Stomach smooth muscle (tissue), 2 donors: ENCODE data around the gene PNKP.

Experiments used
- H3K27ac ChIP-seq: one replicate; pipeline ENCODE4 v1.7.0; 2013; ENCODE audit warnings: mild to moderate bottlenecking, low read length, inconsistent platforms
- H3K27me3 ChIP-seq, 2 donors: one replicate each; pipeline ENCODE4 v1.7.0; 2013; ENCODE audit warnings: low read length in 2 of 2; ENCODE audit not compliant: insufficient read depth in 2 of 2, control insufficient read depth in 1 of 2
- H3K36me3 ChIP-seq, 2 donors: one replicate each; pipeline ENCODE4 v1.7.0; 2013; ENCODE audit warnings: low read length in 2 of 2; ENCODE audit not compliant: control insufficient read depth in 2 of 2, insufficient read depth in 2 of 2
- H3K4me1 ChIP-seq: one replicate; pipeline ENCODE4 v1.7.0; 2013; ENCODE audit warnings: low read length; ENCODE audit not compliant: control insufficient read depth, insufficient read depth
- H3K4me3 ChIP-seq, 2 donors: one replicate each; pipeline ENCODE4 v1.7.0; 2013; ENCODE audit warnings: low read length in 2 of 2
- H3K9ac ChIP-seq, 2 donors: one replicate each; pipeline ENCODE4 v1.7.0; 2013; ENCODE audit warnings: low read length in 2 of 2, mild to moderate bottlenecking in 1 of 2
- H3K9me3 ChIP-seq, 2 donors: one replicate each; pipeline ENCODE4 v1.7.0; 2013; ENCODE audit warnings: low read length in 2 of 2; ENCODE audit not compliant: control insufficient read depth in 2 of 2
- donor health status: healthy.
- donor health status: Pancreatic carcinoma.

Gene PNKP

DNA sequence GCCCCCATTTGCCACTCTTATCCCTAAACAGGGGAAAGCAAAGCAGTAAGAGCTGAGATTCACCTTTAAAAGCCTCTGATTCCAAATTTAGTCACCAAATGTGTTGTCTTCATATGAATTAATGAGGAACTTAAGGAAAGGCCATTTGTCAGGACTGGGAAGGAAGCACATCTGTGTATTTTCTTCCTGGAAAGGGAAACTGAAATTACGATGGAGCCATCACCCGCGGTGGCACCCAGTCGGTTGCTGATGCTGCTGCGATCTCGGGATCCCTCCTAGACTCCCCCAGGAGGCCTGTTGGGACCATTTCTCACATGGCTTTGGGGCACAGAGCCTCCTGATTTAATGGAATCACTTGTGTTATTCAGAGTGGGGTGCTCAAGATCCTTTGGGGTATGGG lies 36.8 kb upstream of the PNKP start:
- H3K9ac ChIP-seq = no peak overlapping the region
- H3K4me3 ChIP-seq = no peak overlapping the region
- H3K4me1 ChIP-seq = no peaks in the 10 kb centered on the region
- H3K27me3 ChIP-seq = no peaks in the 10 kb centered on the region
- H3K27ac ChIP-seq = no peak overlapping the region
- no peaks in the 10 kb centered on the region for H3K9me3 ChIP-seq
- H3K36me3 ChIP-seq = peaks cover 12 to 23% of the 10 kb centered on the region in 2 donors

DNA sequence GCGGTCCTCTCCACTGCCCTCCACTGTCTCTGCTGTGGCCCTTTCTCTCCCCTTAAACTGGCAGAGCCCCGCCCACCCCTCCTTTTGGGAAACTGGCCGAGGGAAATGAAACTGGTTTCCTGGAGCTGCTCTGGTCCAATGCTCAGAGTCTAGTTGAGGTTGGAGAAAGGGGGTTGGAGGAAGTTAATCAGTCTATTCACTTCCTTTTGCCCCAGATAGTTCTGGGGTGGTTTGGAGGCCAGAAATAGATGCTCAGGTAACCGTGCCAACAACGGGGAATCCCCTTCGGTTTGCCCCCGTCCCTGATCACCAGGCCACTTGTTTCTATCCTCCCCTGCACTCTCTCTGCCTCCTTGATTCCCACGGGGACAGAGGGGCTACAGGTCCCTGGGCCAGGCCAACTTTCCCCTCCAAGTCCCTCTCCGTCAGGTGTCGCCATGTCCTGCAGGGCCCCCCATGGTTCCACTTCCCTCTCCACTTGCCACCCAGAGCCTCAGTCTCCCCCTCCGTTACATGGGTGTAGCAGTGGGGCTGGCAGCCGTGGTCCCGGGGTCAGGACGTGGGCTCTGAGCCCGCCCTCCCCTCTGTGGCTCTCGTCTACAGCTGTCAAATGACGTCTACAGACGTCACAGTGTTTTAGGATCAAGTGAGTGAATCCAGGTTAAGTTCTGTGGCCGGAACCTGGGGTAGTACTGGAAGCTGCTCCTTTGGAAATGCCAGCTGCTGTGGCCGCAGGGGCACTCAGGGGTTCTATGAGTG lies 29.7 kb upstream of the PNKP start, which contains the start of gene IL4I1:
IL4I1 (minus strand) TSS at position 25 of the 759 bp plus-strand sequence. CDS start 727 bp downstream, outside the sequence.
- Histone ChIP-seq H3K4me1 (peaks cover 13% of the 10 kb centered on the region), H3K27me3 (peaks cover 0 to 4% of the 10 kb centered on the region in 2 donors), H3K4me3 (peak within 1 kb of the TSS in 1 of 2 donors; percentile 3), H3K36me3 (no peaks in the 10 kb centered on the region), H3K9me3 (no peaks in the 10 kb centered on the region), H3K9ac (no peak within 1 kb of the TSS), H3K27ac (no peak within 1 kb of the TSS)

DNA sequence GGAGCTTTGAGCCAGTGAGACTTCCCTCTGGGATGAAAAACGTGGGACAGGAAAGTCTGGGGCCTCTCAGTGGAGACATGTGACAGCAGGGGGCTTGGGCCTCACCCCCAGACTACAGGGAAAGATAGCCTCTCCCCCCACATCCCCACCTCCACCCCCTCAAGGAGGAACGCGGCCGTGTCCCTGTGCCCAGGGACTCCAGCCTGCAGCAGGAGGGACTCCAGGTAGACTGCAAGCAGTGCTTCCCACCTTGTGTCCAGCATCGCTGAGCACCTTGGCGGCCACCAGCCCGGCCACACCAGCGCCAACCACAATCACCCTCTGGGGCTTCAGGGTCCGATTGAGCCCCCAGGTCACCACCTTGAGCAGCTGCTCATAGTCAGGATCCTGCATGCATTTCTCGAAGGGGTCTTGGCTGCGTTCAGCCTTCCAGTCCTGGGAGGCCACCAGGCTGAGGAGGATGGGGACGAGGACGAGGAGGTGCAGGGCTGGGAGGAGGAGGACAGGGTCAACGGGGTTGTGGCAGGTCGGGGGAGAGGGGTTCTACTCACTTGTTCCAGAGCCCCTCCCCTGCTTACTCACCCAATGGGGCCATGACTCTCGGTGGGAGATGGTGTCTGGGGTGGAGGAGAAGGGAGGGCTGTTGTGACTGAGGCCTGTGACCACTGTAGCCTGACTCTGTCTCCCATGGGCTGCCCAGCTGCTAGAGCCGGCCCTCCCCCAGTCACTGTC lies 28.4 kb upstream of the PNKP start:
- no peaks in the 10 kb centered on the region for H3K9me3 ChIP-seq

DNA sequence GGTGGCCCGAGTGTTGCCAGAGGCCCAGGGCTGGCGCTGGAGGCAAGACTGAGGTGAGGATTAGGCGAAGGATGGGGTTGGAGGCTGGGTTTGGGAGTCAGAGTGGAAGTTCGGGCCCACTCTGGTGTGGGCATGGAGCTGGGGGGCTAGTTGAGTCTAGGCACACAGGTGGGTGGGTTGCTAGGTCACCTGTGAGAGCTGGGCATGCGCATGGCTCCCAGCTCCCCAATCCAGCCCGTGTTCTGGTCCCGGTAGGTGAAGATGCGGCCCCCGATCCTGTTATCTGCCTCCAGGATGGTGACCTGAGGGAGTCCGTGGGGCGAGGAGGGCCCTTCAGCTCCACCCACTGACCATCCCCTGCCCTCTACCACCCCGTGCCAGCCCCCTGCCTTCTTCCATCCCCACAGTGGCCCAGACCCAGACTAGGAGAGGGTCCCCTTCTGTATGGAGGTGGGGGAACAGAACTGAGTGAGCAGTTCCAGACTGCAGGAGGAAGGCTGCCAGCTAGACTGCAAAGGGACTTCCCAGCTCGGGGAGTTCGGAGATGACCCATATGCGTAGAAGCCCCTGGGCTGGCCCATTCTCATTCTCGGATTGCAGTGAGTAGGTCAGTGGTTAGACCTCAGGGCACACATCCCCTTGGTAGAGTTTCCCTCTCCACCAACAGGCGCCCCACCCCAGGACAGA lies 27.6 kb upstream of the PNKP start:
- Histone ChIP-seq H3K27me3 (peaks cover 4 to 10% of the 10 kb centered on the region in 2 donors), H3K27ac (no peak overlapping the region), H3K4me3 (no peak overlapping the region), H3K9ac (no peak overlapping the region), H3K36me3 (no peaks in the 10 kb centered on the region), H3K9me3 (no peaks in the 10 kb centered on the region), H3K4me1 (peaks cover 17% of the 10 kb centered on the region)

More for the DNA sequence above, 28.4 kb upstream of the PNKP start:
- no peak overlapping the region for H3K27ac ChIP-seq
- H3K27me3 ChIP-seq = peaks cover 4 to 7% of the 10 kb centered on the region in 2 donors
- H3K4me3 ChIP-seq = no peak overlapping the region
- no peak overlapping the region for H3K9ac ChIP-seq
- H3K36me3 ChIP-seq = no peaks in the 10 kb centered on the region
- H3K4me1 ChIP-seq = peaks cover 13% of the 10 kb centered on the region

DNA sequence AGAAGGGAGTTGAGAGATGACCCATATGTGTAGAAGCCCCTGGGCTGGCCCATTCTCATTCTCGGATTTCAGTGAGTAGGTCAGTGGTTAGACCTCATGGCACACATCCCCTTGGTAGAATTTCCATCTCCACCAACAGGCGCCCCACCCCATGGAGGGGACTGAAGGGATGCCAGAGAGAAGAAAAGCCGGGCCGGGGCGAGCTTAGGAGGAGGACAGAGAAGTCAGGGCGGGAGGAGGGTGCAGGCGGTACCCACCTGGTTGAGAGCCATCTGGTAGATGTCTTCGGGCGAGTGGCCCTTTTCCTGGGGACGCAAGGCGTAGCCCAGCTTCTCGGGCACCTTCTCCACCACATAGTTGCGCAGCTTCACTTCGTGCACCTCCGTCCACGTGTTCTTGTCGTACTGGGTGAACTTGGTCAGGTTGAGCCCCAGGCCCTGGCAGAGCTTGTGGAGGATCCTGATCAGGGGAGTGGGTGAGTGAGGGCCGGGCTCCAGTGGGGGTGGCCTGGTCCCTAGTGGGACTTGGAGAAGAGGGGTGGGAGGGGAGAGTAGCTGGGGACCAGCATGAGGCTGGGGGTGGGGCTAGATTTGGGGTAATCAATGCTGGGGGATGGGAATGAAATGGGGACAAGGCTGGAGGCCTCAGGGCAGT lies 26.8 kb upstream of the PNKP start:
- Histone ChIP-seq H3K9ac (no peak overlapping the region), H3K27me3 (peaks cover 10 to 17% of the 10 kb centered on the region in 2 donors), H3K4me1 (peaks cover 19% of the 10 kb centered on the region), H3K4me3 (no peak overlapping the region), H3K36me3 (no peaks in the 10 kb centered on the region), H3K9me3 (no peaks in the 10 kb centered on the region), H3K27ac (no peak overlapping the region)

DNA sequence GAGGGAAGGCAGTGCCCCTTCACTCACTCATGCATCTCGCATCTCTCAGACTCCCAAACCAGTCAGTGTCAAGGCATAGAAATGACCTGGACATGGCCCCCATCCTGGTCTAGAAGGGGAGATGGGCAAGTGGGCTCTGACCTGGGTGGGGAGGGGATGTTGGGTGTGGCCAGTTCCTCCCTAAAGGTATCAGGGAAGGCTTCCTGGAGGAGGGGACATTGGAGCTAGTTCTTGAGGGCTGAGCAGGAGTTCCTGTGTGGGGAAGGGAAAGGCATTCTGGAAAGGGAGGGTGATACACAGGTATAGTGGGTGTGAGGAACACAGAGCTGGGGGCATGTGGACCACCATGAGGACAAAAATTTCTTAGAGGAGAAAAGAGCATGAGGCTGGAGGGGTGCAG lies 25.3 kb upstream of the PNKP start:
- H3K9me3 ChIP-seq = no peaks in the 10 kb centered on the region
- H3K27me3 ChIP-seq = peaks cover 10 to 17% of the 10 kb centered on the region in 2 donors
- H3K9ac ChIP-seq = no peak overlapping the region
- H3K4me3 ChIP-seq = no peak overlapping the region
- H3K36me3 ChIP-seq = peaks cover 0 to 3% of the 10 kb centered on the region in 2 donors
- peaks cover 18% of the 10 kb centered on the region for H3K4me1 ChIP-seq
- H3K27ac ChIP-seq = no peak overlapping the region

DNA sequence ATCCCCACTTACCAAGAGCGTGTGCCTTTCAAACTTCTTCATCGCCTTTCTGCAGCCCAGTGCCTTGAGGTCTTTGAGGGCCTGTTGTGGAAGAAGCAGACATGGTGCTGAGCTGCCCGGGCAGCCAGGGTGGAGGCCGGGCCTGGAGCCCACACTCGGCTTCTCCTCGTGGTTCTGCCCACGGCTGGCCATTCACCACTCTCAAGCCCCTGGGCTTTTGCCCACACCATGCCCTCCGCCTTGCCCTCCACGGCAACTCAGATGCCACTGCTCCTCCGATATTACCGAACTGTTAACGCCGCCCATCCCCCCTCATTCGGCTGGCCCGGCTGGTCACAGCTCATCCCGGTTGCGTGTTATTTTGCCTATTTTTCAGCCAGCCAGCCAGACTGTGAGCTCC lies 24.0 kb upstream of the PNKP start:
- Histone ChIP-seq H3K36me3 (peaks cover 0 to 3% of the 10 kb centered on the region in 2 donors), H3K4me1 (peaks cover 6% of the 10 kb centered on the region), H3K4me3 (no peak overlapping the region), H3K27ac (no peak overlapping the region), H3K9ac (no peak overlapping the region), H3K27me3 (peaks cover 10 to 17% of the 10 kb centered on the region in 2 donors), H3K9me3 (no peaks in the 10 kb centered on the region)

DNA sequence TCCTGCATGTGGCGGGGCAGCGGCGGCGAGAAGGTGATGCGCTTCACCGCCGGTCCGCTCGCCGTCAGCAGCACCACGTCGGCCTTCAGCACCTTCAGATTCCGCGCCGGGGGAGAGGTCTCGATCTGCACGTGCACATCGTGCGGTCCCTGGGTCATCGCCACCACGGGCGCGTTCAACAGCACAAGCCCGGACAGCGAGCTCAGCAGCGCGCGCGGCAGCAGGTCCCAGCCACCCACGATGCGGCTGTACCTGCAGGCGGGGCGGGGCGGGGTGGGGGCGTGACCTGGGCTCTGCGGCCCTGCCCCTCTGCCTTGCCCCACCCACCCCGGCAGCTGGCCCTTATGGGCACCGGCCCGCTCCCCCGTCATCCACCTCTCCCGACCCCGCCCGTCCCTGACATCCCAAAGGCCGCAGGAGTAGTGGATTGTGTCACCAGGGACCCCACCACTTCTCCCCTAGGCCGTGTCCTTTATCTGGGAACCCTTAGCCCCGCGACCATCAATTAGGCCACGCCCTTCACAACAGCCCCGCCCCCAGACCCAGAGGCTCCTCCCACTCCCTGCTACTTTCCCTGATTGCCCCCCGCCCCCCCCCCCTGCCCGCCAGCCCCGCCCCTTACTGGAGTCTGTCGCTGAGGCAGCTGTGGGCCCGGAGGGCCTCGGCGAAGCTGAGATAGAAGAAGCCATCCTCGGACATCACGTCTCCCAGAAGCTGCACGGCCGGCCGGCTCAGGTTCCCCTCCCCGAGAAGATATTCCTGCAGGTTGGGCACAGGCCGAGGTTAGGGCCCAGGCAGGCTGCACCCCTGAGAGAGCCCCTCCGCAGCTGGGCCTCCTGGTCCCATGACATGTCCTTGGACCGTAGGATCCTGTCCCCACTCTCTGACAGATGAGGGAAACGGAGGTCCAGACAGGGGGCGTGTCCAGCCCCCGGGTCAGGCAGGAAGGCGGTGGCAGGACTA lies 23.3 kb upstream of the PNKP start:
- H3K9me3 ChIP-seq = no peaks in the 10 kb centered on the region
- H3K36me3 ChIP-seq = peaks cover 0 to 6% of the 10 kb centered on the region in 2 donors
- H3K27me3 ChIP-seq = peaks cover 10 to 17% of the 10 kb centered on the region in 2 donors
- H3K4me1 ChIP-seq = peaks cover 6% of the 10 kb centered on the region
- H3K9ac ChIP-seq = no peak overlapping the region
- H3K27ac ChIP-seq = no peak overlapping the region
- peak overlapping the region in 1 of 2 donors; percentile 35 for H3K4me3 ChIP-seq

DNA sequence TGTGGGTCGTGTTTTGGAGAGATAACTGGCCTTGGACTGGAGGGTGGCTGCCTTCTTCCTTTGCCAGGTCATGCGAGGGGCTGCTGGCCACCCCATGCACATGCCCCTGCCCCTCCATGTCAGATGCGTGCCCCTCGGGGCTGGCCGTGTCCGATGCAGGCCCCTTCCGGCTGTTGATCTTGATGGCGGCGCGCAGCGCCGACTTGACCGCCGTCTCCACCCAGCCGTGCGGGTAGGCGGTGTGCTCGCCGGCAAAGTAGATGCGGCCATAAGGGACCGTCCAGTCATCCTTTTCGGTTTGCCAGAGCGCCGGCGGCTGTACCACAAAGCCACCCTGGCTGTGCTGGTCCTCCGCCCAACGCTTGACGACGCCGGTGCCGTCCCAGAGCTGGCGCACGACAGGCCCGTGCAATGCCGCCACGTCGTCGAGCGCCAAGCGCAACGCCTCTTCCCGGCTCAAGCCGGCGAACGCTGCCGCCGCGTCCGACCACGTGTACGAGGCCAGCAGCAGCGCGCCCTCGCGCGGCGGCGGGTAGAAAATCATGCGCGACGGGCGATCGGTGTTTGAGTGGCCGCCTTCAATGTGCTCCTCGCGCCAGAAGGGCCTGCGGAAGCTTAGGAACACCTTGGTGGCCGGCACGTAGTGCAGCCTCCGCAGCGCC lies 22.4 kb upstream of the PNKP start:
- H3K4me1 ChIP-seq = peaks cover 6% of the 10 kb centered on the region
- no peaks in the 10 kb centered on the region for H3K9me3 ChIP-seq
- H3K36me3 ChIP-seq = peaks cover 2 to 9% of the 10 kb centered on the region in 2 donors
- no peak overlapping the region for H3K9ac ChIP-seq
- no peak overlapping the region for H3K27ac ChIP-seq
- H3K4me3 ChIP-seq = peak overlapping the region in 1 of 2 donors; percentile 35
- H3K27me3 ChIP-seq = peaks cover 10 to 17% of the 10 kb centered on the region in 2 donors
